Right hindlimb (tissue), 1 donor: ENCODE measurements around the gene ARID1B.

Experiments
- DNase-seq: peaks from one replicate; pipeline ENCODE4 v3.0.0-alpha.2; 2018

Gene ARID1B

DNA sequence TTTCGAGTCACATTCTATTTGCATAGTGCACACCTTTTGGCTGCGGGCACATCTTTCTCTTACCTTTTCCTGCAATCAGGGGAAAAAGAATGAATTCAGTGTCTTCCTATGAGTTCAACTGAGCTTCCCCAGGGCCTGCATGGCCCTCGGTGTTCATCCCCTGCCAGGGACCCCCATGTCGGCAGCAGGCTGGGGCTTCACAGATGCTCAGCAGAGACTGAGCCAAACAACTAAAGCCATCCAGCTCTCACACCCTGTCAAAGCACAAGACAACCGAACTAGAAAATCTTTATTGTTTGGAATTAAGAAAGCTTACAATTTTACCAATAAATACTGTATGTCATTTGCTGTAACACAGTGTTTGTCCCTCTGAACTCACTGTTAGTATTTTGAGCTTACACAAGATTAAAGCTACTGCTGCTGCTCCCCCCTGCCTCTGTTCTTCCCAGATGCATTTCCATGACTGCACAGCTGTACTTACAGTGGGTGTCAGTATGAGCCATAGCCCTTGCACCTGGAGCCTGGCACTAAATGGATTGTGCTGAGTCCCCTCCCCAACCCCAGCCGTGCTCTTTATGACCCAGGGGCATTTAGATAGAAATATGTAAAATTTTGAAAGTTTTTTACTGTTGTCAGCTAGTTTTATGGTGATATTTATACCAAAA is 340.4 kb downstream of the ARID1B start:
- DNase-seq: no peak

DNA sequence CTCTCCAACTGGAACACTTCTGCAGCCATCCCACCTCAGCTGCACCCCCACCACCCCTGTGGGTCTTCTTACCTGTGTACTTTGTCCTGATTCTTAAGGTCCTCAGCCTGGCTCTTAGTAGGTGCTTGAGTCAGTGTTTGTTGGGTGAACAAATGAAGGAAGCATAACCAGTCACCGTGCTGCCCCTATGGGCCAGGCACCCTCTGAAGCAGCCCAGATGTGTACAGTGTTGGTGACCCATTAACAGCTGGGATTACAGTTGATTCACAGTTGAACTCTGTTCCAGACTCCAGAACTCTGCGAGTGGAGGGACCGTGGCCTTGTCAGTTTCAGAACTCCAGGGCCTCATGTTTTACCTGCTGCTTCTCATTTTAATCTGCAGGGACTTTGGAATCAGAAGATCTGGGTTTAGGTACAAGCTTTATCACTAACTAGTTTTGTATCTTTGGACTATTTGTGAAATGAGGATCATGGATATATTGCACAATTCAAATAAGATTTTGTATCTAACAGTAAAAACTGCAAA is 342.4 kb downstream of the ARID1B start:
- no peak for DNase-seq

DNA sequence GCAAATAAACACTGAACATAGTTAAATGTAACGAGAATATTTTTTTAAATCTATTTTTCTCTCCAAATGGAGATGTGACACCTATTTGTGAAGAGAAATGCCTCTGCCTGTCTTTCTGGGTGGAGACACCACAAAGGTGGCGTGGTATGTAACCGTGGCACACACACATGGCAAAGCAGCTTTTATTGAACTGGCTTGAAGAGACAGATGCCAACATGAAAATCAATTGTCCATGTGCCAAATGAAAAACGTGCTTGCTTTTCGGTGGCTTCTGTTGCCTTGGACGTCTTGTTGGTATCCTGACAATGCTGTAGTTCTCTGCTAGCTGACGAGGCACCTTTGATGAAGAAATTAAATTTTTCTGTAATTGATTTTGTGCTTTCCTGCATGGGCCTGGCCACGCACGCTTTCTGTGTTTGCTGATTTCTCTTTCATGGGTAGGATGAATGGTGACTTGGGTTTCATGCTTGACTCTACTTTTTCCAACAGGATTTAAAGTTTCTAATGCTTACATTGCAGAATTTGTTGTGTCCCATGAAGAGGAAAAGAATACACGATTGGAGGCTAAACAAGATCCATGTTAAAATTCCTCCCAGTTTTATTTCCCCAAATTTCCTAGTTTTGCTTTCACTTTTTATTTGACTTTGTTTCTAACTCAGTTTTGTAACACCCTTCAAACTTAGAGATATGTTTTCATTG is 343.5 kb downstream of the ARID1B start:
- no peak for DNase-seq

DNA sequence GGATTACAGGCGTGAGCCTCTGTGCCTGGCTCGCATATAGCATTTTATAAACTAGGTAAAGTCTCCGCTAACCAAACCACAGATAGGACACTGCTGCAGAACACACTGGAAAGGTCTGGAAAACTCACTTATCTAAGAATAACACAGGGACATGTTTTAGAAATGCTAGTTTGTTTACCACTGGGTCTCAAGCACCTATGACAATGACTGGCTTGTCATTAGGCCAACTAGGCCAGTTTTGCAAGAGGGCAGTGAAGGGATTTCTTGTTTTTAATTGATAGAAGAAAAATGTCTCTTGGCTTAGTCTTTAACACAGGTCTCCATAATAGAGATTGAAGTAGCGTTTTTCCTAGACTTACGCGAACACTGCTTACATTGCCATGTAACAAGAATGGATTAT is 344.7 kb downstream of the ARID1B start:
- no peak for DNase-seq

DNA sequence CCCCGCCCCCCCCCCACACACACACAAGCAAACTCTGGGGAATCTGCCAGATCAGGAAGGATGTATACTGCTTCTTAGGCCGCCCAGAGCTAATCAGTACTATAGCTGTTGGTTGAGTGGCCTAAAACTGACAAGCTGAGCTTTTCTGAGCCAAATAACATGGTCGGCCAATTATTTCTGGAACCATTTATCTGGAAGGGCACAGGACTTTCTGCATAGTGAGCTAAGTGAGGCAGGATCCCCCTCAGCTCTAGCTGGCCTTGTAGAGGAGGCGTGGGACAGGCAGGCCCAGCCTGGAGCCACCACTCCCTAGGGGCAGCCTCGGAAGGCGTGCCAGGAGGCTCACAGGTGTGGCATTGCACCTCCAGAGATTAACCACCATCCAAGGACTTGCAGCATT is 346.1 kb downstream of the ARID1B start:
- no peak for DNase-seq

DNA sequence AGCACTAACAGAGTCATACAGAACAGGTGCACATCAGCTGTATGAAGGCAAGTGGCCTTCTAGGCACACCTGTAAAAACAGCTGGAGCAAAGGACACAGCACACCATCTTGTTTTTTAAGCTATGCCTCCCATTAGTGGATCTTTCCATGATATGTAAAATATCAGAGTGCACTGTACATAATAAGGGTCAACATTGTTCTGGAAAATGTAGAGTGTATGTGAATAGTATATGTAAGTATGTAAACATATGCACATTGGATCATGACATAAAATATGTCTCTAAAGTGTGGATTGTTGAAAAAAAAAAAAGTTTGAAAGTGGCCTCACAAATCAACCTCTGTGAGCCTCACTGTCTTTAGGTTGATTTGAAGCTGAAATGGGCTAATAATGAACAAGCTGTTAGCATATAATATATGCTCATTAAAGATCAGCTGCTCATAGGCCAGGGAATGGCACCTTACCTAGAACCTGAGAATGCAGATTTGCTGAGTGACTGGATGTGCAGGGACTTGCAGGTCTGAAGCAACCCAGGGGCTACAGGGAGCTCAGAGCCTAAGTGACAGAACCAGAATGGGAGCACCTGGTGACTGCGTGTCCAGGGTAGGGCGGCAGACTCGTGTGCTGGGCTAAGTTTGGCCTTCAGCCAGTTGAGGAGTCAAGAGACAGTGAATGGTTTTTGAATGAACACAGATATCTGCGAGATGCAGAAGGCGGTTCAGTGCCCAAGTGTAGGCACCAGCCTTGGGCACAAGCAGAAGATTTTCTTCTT is 347.5 kb downstream of the ARID1B start:
- DNase-seq: no peak

DNA sequence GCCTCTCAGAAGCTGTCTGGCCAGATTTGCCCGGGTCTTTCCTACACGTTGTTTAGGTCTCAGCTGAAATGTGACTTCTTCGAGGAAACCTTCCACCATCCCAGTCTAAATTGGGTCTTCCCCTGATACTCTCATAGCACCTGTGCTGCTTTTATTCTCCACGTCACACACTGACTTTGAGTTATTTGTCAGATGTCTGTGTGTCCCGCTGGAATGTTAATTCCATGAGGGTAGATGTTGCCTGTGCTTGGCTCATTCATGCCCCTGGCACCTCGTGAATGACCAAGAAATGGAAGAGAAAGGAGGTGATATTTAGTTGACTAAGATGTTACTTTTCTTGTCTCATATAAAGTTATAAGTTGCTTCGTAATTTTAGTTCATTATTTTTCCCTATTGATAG is 348.4 kb downstream of the ARID1B start:
- no peak for DNase-seq

DNA sequence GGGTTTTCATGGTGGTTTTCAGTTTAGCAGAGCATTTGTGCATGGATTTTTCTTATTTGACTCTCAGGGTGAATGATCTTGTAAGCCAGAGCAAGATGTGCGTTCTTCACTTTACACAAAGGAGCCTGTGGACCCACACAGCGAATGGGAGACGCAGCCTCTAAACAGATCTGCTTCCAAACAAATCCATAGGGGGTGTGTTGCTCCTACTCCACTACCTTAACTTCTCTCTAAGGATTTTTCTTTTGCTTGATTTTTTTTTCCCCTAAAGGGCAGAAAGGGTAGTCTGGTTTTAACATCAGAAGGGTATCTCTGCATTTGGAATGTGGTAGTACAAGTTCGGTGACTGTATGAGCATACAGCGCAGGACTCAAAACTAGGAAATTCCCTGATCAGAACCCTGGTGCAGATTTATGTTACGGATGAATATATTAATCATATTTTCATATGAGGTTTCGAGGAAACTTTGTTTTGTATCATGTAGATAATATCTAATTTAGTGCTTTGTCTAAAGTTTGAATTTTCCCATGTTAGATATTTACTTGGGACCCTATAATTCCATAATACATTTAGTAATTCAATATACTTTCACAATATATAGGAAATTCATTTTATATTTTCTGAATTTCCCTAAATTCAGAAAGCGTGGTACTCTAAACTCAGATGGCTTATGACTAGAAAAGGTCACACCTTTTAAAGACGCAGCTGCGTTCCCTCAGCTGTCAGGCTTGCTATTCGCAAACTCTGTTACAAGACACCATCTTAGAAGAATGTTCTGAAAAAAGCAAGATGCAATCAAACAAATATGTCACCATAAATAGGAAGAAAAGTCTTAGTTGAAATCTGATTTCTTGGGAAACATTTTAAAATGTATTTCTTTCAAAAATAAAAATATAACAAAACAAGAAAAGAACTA is 349.3 kb downstream of the ARID1B start:
- DNase-seq: no peak

DNA sequence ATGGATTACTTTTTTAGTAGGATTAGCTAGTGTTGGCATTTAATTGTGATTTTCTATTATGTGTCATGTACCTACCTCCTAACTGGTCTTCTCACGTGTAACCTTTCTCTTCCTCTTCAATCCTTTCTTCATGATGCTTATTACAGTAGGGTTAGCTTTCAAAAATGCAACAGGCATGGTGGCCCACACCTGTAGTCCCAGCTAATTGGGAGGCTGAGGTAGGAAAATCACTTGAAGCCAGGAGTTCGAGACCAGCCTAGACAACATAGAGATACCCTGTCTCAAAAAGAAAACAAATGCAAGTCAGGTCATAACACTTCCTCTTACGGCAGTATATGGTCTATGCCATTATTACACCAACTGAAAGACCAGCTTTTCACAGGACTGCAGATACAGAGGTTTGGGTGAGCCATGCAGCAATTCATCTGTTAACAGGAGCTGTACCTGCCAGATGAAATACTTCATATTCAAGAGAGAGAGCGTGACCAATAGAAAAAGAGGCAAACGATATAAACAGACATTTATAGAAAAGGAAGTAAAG is 351.1 kb downstream of the ARID1B start:
- no peak for DNase-seq

DNA sequence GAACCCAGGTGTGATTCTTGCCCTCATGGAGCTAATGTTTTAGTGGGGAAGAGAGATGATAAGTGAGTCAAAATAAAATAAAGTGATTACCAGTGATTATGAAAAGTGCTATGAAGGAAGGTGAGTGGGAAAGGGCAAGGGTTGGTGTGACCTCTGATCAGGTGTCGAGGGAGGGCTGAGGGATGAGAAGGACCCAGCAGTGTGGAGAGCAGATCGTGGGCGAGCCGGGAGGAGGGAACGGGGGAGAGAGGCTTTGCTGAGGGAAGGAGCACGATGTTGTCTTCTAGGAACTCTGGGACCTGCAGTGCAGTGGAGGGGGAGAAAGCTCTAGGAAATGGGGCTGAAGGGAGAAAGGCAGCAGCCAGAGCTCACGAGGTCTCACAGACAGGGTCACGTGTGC is 354.1 kb downstream of the ARID1B start:
- no peak for DNase-seq

DNA sequence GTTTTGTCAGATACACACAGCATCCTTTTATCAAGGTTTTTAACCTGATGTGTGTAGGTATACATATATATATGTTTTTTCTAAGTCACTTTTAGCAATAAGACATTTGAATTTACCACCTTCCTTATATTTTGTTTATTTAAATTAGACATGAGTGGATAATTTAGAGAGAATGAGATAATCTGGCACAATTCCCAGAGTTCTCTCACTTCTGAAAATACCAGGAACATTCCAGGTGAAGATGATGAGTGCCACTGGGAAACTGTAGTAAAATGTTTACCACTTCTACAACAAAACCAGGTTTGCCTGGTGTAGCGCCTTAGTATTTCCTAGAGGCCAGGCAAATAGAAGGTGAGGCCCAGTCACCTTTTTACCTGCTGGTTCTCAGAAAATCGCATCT is 356.7 kb downstream of the ARID1B start:
- no peak for DNase-seq

DNA sequence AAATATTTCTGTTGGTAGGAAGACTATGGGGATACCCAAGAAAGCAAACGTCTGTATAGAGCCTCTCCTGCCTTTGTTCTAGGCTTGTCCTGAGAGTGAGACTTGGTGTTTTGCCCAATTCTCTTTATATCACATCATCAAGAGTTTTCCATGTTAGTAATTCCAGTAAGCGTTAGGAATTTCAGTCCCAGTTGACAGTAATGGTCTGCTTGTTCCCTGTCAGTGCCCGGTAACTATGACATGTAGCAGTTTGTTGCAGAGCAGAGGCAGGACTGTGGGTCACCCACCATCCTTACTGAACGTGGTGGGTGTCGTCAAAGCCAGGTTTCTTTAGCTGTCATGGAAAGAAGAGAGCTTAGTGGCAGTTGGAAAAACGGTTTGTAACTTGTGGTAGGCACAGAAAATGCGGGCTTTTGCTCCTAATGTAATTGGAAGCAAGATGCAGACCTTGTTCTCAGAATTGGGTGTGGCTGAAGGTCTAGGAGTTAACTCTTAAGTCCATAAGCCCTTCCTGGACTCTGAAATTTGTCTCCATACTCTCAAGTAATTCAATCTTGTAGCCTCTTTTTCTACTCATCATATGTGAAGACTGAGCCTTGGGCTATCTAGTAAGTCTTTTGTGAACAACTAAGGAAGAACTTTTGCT is 357.3 kb downstream of the ARID1B start:
- DNase-seq: no peak

DNA sequence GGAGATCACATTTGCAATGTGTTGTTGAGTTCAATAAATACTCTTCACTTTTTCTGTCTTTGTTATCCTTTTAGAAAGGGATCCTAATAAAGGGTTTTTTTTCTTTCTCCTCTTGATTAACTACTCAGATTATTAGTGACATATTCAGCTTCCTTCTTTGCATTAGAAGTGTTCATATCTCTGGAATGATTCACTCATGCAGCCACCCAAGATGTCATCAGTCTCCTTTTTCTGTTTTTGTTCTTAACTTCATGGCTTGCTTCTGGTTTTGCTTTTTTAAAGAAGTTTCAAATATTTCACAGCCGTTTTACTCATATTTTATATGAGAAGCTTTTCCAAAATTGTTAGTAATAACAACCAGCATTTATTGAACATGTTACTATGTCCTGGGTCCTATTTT is 358.5 kb downstream of the ARID1B start:
- DNase-seq: no peak

DNA sequence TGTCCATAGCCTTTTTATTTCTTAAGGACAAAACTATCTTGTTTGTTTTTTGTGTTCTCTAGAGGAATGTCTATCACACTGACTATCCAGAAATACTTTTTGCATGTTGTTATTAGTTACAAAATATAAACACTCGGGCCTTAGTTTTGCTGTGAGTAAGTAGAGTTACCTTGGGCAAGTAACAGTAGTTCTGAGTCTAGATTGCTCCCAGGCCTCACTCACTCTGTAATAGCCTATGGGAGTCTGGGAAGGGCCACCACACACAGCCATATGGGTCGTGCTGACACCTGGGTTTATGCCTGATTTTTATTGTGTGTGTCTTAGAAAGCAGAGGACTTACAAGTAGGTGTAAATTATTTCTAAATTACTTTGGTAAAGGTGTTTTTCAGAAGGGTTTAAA is 360.3 kb downstream of the ARID1B start:
- DNase-seq: no peak

DNA sequence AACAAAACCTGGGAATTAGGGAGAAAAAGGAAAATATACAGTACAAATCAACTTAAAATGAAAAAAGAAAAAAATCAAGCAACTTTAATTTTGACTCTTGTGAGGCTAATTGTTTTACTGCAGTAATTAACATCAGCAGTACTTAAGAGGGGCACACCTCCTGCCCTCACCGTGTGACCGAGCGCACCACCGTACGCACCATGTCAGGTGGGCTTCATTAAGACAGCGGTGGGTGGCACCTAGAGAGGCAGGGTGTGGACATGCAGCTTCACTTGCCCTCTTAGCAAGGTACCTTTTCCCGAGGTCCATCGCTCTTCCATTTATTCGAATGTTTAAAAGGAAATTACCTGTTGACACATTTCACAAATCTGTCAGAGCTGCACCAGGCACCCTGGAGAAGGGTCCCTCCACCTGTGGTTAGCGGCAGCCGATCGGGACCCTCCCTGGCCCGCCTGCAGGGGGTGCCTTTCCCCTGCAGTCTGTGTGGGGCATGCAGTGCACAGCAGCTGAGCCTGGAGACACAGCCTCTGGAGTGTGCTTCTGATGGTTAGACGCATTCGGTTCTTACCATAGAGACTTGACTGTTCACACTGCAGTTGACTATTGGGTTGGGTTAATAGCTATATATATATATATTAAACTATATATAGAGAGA is 362.0 kb downstream of the ARID1B start:
- DNase-seq: no peak

DNA sequence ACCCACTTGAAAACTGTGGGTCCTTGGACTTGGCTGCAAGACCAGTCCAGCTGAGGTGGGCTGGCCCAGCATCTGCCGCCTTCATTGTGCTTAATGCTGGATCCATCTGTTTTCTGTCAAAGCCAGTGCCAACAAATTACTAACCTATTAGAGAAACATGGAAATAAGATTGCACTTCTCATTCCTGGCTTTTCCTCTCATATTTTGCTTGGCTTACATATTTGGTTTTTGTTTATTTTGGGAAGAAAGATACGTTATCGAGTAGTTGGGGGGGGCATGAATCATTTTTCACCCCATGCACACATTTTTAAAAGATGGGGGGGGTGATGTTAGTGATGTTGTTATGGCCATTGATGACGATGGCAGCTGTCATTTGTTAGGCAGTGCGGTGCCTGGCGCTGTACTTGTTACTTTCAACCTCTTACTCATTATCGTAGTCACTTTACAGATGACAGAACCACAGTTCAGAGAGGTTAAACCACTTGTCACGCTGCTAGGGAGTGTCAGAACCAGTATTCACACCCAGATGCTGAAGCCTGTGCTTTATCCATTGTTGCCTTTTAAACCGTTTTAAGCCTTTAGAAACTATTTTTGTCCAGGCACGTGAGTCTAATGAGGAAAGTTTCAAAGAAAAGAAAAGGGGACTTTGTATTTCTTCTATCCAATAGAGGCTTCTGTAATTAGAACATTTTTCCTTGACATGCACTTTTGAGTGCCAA is 366.2 kb downstream of the ARID1B start:
- DNase-seq: peak; percentile 44

DNA sequence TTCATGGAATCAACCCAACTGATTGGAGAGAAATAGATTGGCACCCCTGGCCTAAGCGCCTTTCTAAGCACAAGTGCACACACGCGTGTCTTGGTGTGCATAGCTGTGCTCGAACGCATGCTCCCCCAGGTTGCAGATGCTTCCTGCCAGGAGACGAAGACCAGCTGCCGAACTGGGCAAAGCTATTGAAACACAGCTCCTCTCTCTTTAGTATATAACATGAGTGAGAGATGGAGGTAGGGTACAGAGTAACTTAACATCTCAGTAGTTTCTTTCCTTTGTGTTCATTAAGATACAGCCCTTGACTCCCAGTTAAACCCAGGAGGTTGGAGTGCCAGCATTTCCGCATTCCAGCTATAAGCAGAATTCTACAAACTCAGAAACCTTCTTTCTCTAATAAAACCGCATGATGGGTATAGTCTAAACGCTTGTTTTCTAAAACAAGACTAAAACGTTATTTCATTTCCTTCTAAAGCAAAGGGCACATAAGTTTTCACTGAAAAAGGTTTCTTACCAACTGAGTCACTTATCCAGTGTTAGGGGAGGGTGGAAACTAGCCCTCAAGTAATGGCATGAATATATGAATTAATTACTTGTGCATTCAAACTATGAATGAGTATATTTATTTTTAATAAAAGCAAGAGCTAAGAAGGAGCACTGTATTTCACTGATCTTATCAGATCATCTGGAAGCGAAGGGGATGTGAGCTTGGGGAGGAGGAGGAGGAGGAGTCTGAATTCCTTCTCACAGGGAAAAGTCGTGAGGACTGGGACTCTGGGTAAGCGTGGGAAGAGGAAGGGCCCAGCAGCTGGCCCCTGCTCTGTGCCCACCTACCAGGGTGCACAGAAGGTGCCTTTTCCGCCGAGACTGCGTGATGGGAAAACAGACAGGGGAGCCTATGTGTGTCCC is 367.0 kb downstream of the ARID1B start:
- DNase-seq: no peak

DNA sequence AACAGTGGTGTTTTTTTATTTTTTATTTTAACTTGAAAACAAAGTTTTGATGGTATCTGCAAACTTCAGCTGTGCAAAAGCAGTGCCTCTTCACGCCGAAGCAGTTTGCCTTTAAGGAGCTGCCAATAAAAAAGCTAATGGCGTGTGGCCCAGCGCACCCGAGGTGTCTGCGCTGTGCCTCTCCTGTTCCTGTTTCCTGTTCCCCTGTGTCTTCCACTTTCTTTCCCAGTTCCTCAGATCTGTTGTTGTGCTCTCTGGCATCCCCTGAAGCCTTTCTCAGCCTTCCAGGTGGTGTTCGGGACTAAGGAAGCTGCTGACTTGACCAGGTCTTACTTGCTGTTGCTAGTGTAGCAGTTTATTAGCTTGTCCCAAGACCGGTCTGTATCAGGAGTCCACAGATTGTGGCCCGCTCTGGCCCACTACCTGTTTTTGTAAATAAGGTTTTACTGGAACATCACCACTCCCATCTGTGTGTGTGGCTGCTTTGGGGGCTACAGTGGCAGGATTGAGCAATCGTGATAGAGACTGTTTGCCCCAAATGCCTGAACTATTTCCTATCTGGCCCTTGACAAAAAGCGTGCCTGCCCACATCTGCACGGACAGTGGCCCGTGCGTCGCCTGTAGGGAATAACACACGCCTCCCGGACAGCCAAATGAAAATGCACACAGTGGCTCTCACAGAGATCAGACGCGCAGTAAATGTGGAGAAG is 367.8 kb downstream of the ARID1B start:
- no peak for DNase-seq
